Hematopoietic multipotent progenitor cell treated with erythropoietin and hydrocortisone succinate and interleukin-3 and kit ligand, for 6 days (in vitro differentiated cells): ENCODE data around the gene DSC3.

Experiments used
- DNase-seq: peaks from one replicate; pipeline ENCODE4 v3.0.0-alpha.2; 2015

Gene DSC3

GRCh38 chr18:30969670-30970170 is 72.8 kb downstream of the DSC3 start:
- no peak for DNase-seq

DNA sequence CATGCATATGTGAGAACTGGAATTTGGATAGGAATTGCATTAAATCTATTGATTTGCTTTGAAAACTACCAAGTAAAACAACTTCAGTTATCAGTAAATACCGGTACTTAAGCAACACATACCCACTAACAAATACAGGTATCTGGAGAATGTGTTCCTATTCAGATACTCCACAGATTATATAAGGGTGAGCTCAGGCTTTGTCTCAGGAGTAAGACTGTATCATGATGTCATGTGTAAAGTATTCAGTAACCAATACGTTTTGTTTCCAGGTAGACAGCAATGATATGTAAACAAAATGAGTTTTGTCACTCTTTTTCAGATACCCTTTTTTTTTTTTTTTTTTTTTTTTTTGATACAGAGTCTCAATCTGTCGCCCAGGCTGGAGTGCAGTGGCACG is 74.8 kb downstream of the DSC3 start:
- DNase-seq: no peak

- no peak for DNase-seq
These were observed 77.3 kb downstream of the DSC3 start for GRCh38 chr18:30965237-30965636.

DNA sequence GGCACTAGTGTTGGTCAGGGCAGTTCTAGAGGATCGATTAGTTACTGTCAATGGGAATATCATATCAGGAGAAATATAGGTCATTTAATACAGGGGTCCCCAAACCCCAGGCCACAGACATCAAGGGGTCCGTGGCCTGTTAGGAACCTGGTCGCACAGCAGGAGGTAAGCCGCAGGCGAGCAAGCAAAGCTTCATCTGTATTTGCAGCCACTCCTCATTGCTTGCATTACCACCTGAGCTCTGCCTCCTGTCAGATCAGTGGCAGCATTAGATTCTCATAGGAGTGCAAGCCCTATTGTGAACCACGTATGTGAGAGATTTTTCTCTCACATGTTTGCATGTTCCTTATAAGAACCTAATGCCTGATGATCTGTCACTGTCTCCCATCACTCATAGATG is 81.9 kb downstream of the DSC3 start:
- no peak for DNase-seq

- DNase-seq: no peak
These were observed 85.5 kb downstream of the DSC3 start for GRCh38 chr18:30957066-30957465.

DNA sequence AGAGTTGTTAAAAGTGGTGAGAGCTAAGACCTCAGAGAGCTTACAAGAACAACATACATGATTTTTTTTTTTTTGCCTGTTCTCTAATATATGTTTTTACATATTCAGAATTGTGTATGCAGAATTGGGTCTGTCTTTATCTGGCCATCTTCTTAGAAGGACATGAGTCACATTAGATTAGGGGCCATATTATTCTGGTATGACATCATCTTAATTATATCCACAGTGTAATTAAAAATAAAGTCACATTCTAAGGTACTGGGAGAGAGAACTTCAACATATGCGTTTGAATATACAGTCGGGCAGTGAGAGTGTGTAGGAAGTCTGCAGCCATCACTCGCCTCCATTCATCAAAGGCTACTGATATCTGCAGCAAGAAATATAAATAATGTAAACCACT is 88.3 kb downstream of the DSC3 start:
- DNase-seq: no peak

GRCh38 chr18:30945761-30946160 is 96.8 kb downstream of the DSC3 start:
- DNase-seq: no peak

GRCh38 chr18:30944773-30945417 is 97.6 kb downstream of the DSC3 start:
- no peak for DNase-seq

DNA sequence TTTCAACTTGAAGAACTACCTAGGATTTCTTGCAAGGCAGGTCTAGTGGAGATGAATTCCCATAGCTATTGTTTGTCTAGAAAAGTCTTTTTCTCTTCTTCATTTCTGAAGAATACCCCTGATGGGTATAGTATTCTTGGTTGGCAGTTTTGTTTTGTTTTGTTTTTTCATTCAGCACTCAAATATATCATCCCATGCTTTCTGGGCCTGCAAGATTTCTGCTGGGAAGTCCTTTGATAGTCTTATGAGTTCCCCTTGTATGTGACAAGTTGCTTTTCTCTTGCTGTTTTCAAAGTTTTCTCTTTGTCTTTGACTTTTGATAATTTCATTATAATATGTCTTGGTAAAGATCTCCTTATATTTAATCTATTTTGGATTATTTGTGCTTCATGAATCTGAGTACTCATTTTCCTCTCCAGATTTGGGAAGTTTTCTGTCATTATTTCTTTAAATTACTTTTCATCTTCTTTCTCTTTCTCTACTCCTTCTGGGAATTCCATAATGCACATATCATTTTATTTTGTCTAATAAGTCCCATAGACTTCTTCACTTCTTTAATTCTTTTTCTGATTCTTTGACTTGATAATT is 101.5 kb downstream of the DSC3 start:
- no peak for DNase-seq
